ENCODE results near the gene FAM98B. TPM values are rescaled to one million over a fixed set of nuclear protein-coding genes. Genes with fewer than 3 reads are reported as not detected.

The FAM98B gene
- total RNA-seq, 6 experiments from 2014 or later: 30.8 to 44.9 (median 40.1) TPM

DNA sequence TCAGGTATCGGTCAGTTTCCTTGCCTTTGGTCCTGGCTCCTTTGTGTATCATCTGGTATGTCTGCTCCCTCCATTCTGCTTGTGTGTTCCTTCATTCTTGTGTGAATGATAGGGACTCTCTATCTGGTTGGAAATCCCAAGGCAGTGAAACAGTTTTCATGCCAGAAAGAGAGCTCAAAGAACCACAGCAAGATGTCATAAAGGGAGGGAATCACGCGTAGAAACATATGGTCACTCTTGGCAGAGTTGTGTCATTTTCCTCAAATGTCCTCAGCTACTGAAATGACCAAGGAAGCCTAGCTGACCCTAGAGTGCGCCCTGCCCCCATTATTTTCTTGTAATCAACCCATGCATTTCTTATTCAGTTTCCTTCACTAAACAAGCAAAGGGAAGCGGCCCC, 62.7 kb downstream of the FAM98B start:
- H3K9me3 Mint-ChIP-seq: no peaks in the 10 kb centered on the region
- peaks cover 46% of the 10 kb centered on the region for H3K4me1 Mint-ChIP-seq (ENCODE audit: low read depth)
- H3K27ac Mint-ChIP-seq: no peak overlapping the region
- no peak overlapping the region for H3K4me3 Mint-ChIP-seq
- no peak for DNase-seq
- no peaks in the 10 kb centered on the region; the same call in 1 of the 2 replicates for H3K27me3 Mint-ChIP-seq (ENCODE audit: insufficient read depth)
- TF ChIP-seq, protein P1, sequence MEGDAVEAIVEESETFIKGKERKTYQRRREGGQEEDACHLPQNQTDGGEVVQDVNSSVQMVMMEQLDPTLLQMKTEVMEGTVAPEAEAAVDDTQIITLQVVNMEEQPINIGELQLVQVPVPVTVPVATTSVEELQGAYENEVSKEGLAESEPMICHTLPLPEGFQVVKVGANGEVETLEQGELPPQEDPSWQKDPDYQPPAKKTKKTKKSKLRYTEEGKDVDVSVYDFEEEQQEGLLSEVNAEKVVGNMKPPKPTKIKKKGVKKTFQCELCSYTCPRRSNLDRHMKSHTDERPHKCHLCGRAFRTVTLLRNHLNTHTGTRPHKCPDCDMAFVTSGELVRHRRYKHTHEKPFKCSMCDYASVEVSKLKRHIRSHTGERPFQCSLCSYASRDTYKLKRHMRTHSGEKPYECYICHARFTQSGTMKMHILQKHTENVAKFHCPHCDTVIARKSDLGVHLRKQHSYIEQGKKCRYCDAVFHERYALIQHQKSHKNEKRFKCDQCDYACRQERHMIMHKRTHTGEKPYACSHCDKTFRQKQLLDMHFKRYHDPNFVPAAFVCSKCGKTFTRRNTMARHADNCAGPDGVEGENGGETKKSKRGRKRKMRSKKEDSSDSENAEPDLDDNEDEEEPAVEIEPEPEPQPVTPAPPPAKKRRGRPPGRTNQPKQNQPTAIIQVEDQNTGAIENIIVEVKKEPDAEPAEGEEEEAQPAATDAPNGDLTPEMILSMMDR (IDR thresholded peaks at IDR 0.05): no peak
- no peaks in the 10 kb centered on the region for H3K36me3 Mint-ChIP-seq (ENCODE audit: low read depth)

DNA sequence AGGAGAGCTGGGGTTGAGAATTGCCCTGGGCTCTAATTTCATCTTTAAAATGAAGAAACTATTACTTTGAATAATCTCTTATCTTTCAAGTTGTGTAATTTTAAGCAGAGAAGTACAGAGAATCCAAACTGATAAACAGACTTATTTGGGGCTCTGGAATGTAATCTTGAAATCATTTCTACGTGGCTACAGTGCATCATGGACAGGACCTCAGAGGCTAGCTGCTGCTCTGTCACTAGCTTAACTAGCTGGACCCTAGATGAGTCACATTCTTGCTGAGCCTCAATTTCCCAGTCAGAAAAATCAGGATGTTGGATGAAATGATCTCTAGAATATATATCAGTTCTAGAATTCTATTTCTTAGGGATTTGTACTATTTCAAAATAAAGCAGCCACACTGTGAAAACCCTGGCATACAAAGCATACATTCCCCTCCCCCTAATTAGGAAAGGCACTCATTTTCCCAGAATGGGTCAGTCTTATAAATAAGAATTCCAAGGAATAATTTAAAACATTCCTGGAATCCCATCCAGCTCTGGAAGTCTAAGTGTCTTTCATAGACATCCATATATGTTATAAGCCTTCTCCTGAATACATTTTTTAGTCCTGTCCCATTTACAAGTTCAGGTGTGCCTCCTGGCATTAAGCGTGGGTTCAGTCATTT, 63.5 kb downstream of the FAM98B start:
- Mint-ChIP-seq H3K9me3 (no peaks in the 10 kb centered on the region), H3K27ac (no peak overlapping the region), H3K4me1 (ENCODE audit: low read depth) (peaks cover 46% of the 10 kb centered on the region), H3K27me3 (ENCODE audit: insufficient read depth) (no peaks in the 10 kb centered on the region), H3K36me3 (ENCODE audit: low read depth) (no peaks in the 10 kb centered on the region), H3K4me3 (no peak overlapping the region)
- TF ChIP-seq, protein P1 (IDR thresholded peaks at IDR 0.05): no peak
- DNase-seq: peak; percentile 21

DNA sequence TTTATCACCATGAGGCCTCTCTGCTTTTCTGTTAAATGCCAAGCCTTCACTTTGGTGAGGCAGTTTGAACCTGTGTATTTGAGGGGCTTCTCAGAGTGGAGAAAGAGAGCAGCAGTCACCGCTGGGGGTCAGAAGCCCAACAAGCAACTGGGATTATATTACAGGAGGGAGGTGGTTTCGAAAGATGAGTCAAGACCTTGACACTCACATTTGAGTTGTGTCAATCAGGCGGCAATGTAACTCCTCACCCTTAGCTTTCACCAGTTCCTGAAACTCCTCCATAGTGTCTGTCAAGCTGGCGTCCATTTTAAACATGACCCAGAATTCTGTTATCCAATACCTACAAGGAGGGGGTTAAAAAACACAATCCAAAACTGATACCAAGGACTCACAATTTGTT, 64.2 kb downstream of the FAM98B start:
- TF ChIP-seq, protein P1 (IDR thresholded peaks at IDR 0.05): no peak
- H3K27ac Mint-ChIP-seq: no peak overlapping the region
- no peak overlapping the region for H3K4me3 Mint-ChIP-seq
- no peaks in the 10 kb centered on the region for H3K36me3 Mint-ChIP-seq (ENCODE audit: low read depth)
- peaks cover 46% of the 10 kb centered on the region for H3K4me1 Mint-ChIP-seq (ENCODE audit: low read depth)
- no peak for DNase-seq
- no peaks in the 10 kb centered on the region for H3K27me3 Mint-ChIP-seq (ENCODE audit: insufficient read depth)
- H3K9me3 Mint-ChIP-seq: no peaks in the 10 kb centered on the region

DNA sequence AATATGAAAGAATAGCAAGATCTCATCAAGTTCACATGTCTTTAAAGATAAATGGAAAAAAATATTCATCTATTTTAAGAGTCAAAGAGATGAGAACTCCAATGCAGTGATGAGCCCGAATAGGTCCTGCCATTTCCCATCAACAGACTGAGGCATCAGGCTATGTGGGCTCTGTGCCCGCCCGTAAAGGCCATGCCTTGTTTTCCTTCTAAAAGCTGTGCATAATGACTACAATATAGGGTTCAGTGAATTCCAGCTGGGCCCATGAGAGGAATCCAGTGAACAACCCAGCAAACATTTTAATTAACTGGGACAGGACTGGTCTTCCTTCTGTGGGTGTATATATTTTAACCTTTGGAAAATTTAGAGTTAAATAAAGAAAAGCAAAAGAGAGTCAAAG, 66.1 kb downstream of the FAM98B start:
- Mint-ChIP-seq H3K27ac (no peak overlapping the region), H3K4me3 (no peak overlapping the region), H3K36me3 (ENCODE audit: low read depth) (peaks cover 5% of the 10 kb centered on the region; the same call in 1 of the 2 replicates), H3K27me3 (ENCODE audit: insufficient read depth) (no peaks in the 10 kb centered on the region; the same call in 1 of the 2 replicates), H3K9me3 (no peaks in the 10 kb centered on the region), H3K4me1 (ENCODE audit: low read depth) (peaks cover 52% of the 10 kb centered on the region)
- TF ChIP-seq, protein P1 (IDR thresholded peaks at IDR 0.05): no peak
- no peak for DNase-seq

DNA sequence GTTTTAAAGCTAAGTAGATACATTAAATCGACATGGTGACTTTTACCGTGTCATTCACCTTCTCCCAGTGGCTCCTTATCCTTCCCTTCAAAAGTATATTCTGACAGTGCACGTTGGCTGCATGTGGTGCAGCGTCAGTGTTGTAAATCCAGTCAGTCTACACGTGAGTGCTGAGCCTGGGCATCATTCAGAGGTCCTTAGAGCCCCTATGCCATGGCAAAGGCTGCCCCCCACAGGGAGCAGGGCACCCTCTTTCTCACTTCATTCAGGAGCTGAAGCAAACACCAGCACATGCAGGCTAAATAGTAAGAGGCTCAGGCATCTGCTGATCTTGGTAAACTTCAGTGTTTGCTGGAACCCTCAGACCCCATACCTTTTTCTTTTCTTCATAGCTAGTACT, 67.4 kb downstream of the FAM98B start:
- DNase-seq: no peak
- TF ChIP-seq, protein P1 (IDR thresholded peaks at IDR 0.05): no peak
- H3K4me1 Mint-ChIP-seq (ENCODE audit: low read depth): peaks cover 51% of the 10 kb centered on the region
- no peak overlapping the region for H3K4me3 Mint-ChIP-seq
- H3K9me3 Mint-ChIP-seq: no peaks in the 10 kb centered on the region
- peaks cover 5% of the 10 kb centered on the region; the same call in 1 of the 2 replicates for H3K36me3 Mint-ChIP-seq (ENCODE audit: low read depth)
- no peaks in the 10 kb centered on the region; the same call in 1 of the 2 replicates for H3K27me3 Mint-ChIP-seq (ENCODE audit: insufficient read depth)
- H3K27ac Mint-ChIP-seq: no peak overlapping the region

Measured in HFFc6 (cell line).